ENCODE measurements around the gene LGR4. TPM values are rescaled to one million over a fixed set of nuclear protein-coding genes. Genes with fewer than 3 reads are reported as not detected.

LGR4 gene
- total and polyA plus RNA-seq, 9 of the 15 experiments (the other 6 are each of a cell fraction or from before 2014, with no cell fraction given): 0.94 to 10.1 (median 5.8) TPM

- TF ChIP-seq TBP (optimal IDR thresholded peaks at IDR 0.05; ENCODE audit: low read depth, low read length) (peak; percentile 93), PURB (CRISPR knock-in tag; IDR thresholded peaks at IDR 0.05; ENCODE audit: low read depth) (no peak), CHD7 (IDR thresholded peaks at IDR 0.05; ENCODE audit: low read depth, low read length) (no peak), TCF7L2 (IDR thresholded peaks at IDR 0.05; ENCODE audit: low read depth, low read length) (no peak), TEAD1 (CRISPR knock-in tag; IDR thresholded peaks at IDR 0.05) (peak in 1 of 2 experiments; percentile 7; a peak in 1 of 4 replicates), NCOR1 (IDR thresholded peaks at IDR 0.05) (no peak), ARID3A (IDR thresholded peaks at IDR 0.05; ENCODE audit: borderline replicate concordance, low read depth, low read length) (no peak), NFATC3 (IDR thresholded peaks at IDR 0.05) (0 out of 2 replicates have a peak, but pooled peaks have one; percentile 51), E2F5 (CRISPR knock-in tag; IDR thresholded peaks at IDR 0.05) (no peak), EZH2 (IDR thresholded peaks at IDR 0.05; ENCODE audit: borderline replicate concordance, low read depth, low read length) (no peak), TCFL5 (CRISPR knock-in tag; conservative IDR thresholded peaks at IDR 0.05) (no peak), CCNT2 (IDR thresholded peaks at IDR 0.05; ENCODE audit: borderline replicate concordance, extremely low read depth, insufficient read length, low read depth, low read length) (no peak)
Measured at GRCh38 chr11:27506200-27507182, 33.9 kb upstream of the LGR4 start, which contains the start of gene LIN7C (continued).
